Trophoblast cell (in vitro differentiated cells and primary cell): Measurements from ENCODE around the gene ALX1. TPM values are rescaled to one million over a fixed set of nuclear protein-coding genes. Genes with fewer than 3 reads are reported as not detected.

Source experiments
- DNase-seq, 2 donors: peaks; one replicate each; pipeline ENCODE4 v3.0.0-alpha.2; 2016
- H2AFZ ChIP-seq: 2 replicates; pipeline ENCODE4 v1.6.1; 2013; ENCODE audit warnings: low read length, moderate library complexity, mild to moderate bottlenecking; ENCODE audit not compliant: insufficient read depth, poor library complexity
- H2AK5ac ChIP-seq: 2 replicates; pipeline ENCODE4 v1.6.1; 2013; ENCODE audit warnings: mild to moderate bottlenecking, low read length
- H2BK120ac ChIP-seq: 2 replicates; pipeline ENCODE4 v1.6.1; 2013; ENCODE audit warnings: low read length, mild to moderate bottlenecking, moderate library complexity; ENCODE audit not compliant: insufficient read depth, poor library complexity
- H2BK12ac ChIP-seq: 2 replicates; pipeline ENCODE4 v1.6.1; 2013; ENCODE audit warnings: mild to moderate bottlenecking, low read length, moderate library complexity
- H2BK5ac ChIP-seq: 2 replicates; pipeline ENCODE4 v1.6.1; 2013; ENCODE audit warnings: low read length, low read depth, moderate library complexity, mild to moderate bottlenecking; ENCODE audit not compliant: poor library complexity
- H3K14ac ChIP-seq: 2 replicates; pipeline ENCODE4 v1.6.1; 2013; ENCODE audit warnings: mild to moderate bottlenecking, low read length
- H3K18ac ChIP-seq: 2 replicates; pipeline ENCODE4 v1.6.1; 2013; ENCODE audit warnings: mild to moderate bottlenecking, low read length
- H3K23ac ChIP-seq: 2 replicates; pipeline ENCODE4 v1.6.1; 2013; ENCODE audit warnings: low read length
- H3K27ac ChIP-seq: 2 replicates; pipeline ENCODE4 v1.5.1; 2013; ENCODE audit warnings: low read depth, mild to moderate bottlenecking, inconsistent platforms, low read length, moderate library complexity
- H3K27me3 ChIP-seq: 2 replicates; pipeline ENCODE4 v1.6.1; 2013; ENCODE audit warnings: inconsistent platforms, mild to moderate bottlenecking, low read length, moderate library complexity; ENCODE audit not compliant: insufficient read depth
- H3K36me3 ChIP-seq, 2 experiments: 1 replicate in 1 of 2; 2 replicates in 1 of 2; pipeline ENCODE4 v1.6.1; 2013; ENCODE audit warnings: low read length in 2 of 2, mild to moderate bottlenecking in 2 of 2, moderate library complexity in 1 of 2; ENCODE audit not compliant: insufficient read depth in 2 of 2, control insufficient read depth in 1 of 2
- H3K4ac ChIP-seq: 2 replicates; pipeline ENCODE4 v1.6.1; 2013; ENCODE audit warnings: low read depth, mild to moderate bottlenecking, low read length, moderate library complexity
- H3K4me1 ChIP-seq, 2 experiments: 1 replicate in 1 of 2; 2 replicates in 1 of 2; pipeline ENCODE4 v1.6.1; 2013; ENCODE audit warnings: low read length in 2 of 2, mild to moderate bottlenecking in 2 of 2, moderate library complexity in 1 of 2; ENCODE audit not compliant: insufficient read depth in 2 of 2, control insufficient read depth in 1 of 2
- H3K4me2 ChIP-seq: 2 replicates; pipeline ENCODE4 v1.6.1; 2013; ENCODE audit warnings: inconsistent platforms, mild to moderate bottlenecking, low read length, moderate library complexity
- H3K4me3 ChIP-seq: 2 replicates; pipeline ENCODE4 v1.5.1; 2013; ENCODE audit warnings: mild to moderate bottlenecking, low read depth, low read length, inconsistent platforms
- H3K79me1 ChIP-seq: one replicate; pipeline ENCODE4 v1.6.1; 2013; ENCODE audit warnings: low read length
- H3K79me2 ChIP-seq: 2 replicates; pipeline ENCODE4 v1.6.1; 2013; ENCODE audit warnings: low read length, mild to moderate bottlenecking; ENCODE audit not compliant: control insufficient read depth, insufficient read depth, poor library complexity
- H3K9ac ChIP-seq: 2 replicates; pipeline ENCODE4 v1.6.1; 2013; ENCODE audit warnings: mild to moderate bottlenecking, low read length
- H3K9me3 ChIP-seq: 2 replicates; pipeline ENCODE4 v1.6.1; 2013; ENCODE audit warnings: low read depth, mild to moderate bottlenecking, control low read depth, inconsistent platforms, low read length; ENCODE audit not compliant: insufficient read depth
- H4K12ac ChIP-seq: 2 replicates; pipeline ENCODE4 v1.6.1; 2013; ENCODE audit warnings: low read depth, mild to moderate bottlenecking, low read length, moderate library complexity
- H4K8ac ChIP-seq: 2 replicates; pipeline ENCODE4 v1.6.1; 2013; ENCODE audit warnings: low read depth, mild to moderate bottlenecking, low read length, moderate library complexity
- H4K91ac ChIP-seq: one replicate; pipeline ENCODE4 v1.6.1; 2013; ENCODE audit warnings: low read depth, mild to moderate bottlenecking, low read length, moderate library complexity
- whole genome bisulfite sequencing: extraction: QIAGEN DNeasy Blood & Tissue Kit; methylation state at CpG from one replicate; pipeline ENCODE4 v1.1.7; 2013; ENCODE audit warnings: missing lambda C conversion rate; ENCODE audit not compliant: insufficient read length, insufficient coverage; ENCODE audit errors: extremely low coverage; 5-methylcytosine and 5-hydroxymethylcytosine counted together
- polyA plus RNA-seq: library from polyadenylated mRNA; stranded (reverse); fragments of 200-250 nt; gene quantifications from 2 replicates; pipeline ENCODE4 v1.2.3, GENCODE V29; 2013

The ALX1 gene
- polyA plus RNA-seq, result 0.38 and 0.42 TPM in 2 replicates

GRCh38 chr12:85280165-85280983 is at the start of gene ALX1:
Gene ALX1 (plus strand): TSS chr12:85280220. CDS start chr12:85280262, 42 bp downstream.
- Histone ChIP-seq H3K27me3 (peaks cover 36% of the 10 kb centered on the region), H3K4me2 (peak within 1 kb of the TSS; percentile 81), H3K4ac (no peak within 1 kb of the TSS)

DNA sequence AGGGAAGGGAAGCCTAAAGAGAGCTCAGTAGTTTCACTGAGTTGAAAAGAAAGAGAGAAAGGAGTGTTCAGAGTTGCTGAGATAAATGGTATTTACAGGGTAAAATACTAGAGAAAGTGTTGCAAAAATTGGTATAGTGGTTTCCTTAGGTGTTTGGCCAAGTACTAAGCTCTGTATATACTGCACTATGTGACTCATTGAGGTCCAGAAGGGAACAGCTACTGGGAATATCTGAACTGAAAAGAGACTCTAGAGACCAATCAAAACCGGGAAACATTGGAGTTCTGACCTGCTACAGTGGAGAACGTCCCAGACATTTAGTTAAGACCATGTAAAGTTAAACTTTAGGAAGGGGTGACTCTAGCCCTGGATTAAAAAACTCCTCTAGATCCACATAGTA is 42.7 kb upstream of the ALX1 start:
- Histone ChIP-seq H3K4me2 (no peak overlapping the region), H3K4ac (no peak overlapping the region), H4K91ac (no peak overlapping the region), H2BK5ac (no peak overlapping the region), H3K14ac (no peak overlapping the region), H2BK12ac (no peak overlapping the region), H4K12ac (no peak overlapping the region), H3K23ac (no peak overlapping the region), H3K36me3 (no peaks in the 10 kb centered on the region), H3K9ac (no peak overlapping the region), H3K4me1 (no peaks in the 10 kb centered on the region), H3K79me1 (no peaks in the 10 kb centered on the region), H2BK120ac (no peak overlapping the region), H3K9me3 (no peaks in the 10 kb centered on the region), H3K27me3 (no peaks in the 10 kb centered on the region), H4K8ac (no peak overlapping the region), H2AK5ac (no peak overlapping the region), H3K79me2 (no peaks in the 10 kb centered on the region), H2AFZ (no peak overlapping the region), H3K18ac (no peak overlapping the region), H3K4me3 (no peak overlapping the region), H3K27ac (no peak overlapping the region)
- no CpG with 5 or more reads among the region's 2 CpGs for WGBS
- DNase-seq, result no peak

More at GRCh38 chr12:85280165-85280983, at the start of gene ALX1:
- Histone ChIP-seq H3K36me3 (no peaks in the 10 kb centered on the region), H4K12ac (no peak within 1 kb of the TSS), H3K14ac (no peak within 1 kb of the TSS), H2AFZ (peak within 1 kb of the TSS; percentile 83), H2AK5ac (no peak within 1 kb of the TSS), H2BK120ac (no peak within 1 kb of the TSS), H3K4me3 (peak within 1 kb of the TSS; percentile 65), H3K18ac (no peak within 1 kb of the TSS), H3K79me1 (no peaks in the 10 kb centered on the region), H4K8ac (peak within 1 kb of the TSS; percentile 41), H3K79me2 (no peaks in the 10 kb centered on the region), H3K9ac (peak within 1 kb of the TSS; percentile 24), H2BK5ac (no peak within 1 kb of the TSS), H4K91ac (no peak within 1 kb of the TSS), H3K27ac (no peak within 1 kb of the TSS), H2BK12ac (no peak within 1 kb of the TSS), H3K9me3 (peaks cover 1% of the 10 kb centered on the region), H3K23ac (no peak within 1 kb of the TSS), H3K4me1 (peaks cover 0 to 5% of the 10 kb centered on the region in 2 experiments)
- no CpG with 5 or more reads among the region's 49 CpGs for WGBS
- peak; percentile 4 to 32 for DNase-seq

DNA sequence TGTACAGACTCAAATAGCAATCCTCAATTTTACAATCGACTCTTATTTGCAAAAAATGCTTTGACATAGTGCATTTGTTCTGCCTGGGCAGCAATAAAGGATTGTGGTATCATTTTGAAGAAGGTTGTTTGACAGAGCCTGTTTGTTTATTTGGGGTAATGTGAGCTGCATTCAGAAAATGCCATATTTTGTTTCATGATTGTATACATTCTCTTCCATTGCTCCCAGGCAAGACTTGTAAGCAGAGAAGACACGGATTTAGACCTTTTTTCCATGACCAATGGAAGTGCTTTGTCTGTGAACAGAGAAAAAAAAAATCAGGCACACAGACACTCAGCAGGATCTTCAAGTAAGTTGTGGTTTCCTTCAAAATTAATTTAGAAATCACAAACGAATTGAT is 35.5 kb upstream of the ALX1 start:
- DNase-seq, result no peak
- no peak overlapping the region for H3K18ac ChIP-seq
- H3K4me2 ChIP-seq, result no peak overlapping the region
- H3K4me1 ChIP-seq, result no peaks in the 10 kb centered on the region
- H4K91ac ChIP-seq, result no peak overlapping the region
- no peak overlapping the region for H2AFZ ChIP-seq
- no CpG with 5 or more reads among the region's 3 CpGs for WGBS
- no peak overlapping the region for H3K14ac ChIP-seq
- H2BK5ac ChIP-seq, result no peak overlapping the region
- H3K9me3 ChIP-seq, result no peaks in the 10 kb centered on the region
- H4K12ac ChIP-seq, result no peak overlapping the region
- H3K4ac ChIP-seq, result no peak overlapping the region
- no peak overlapping the region for H2BK12ac ChIP-seq
- no peaks in the 10 kb centered on the region for H3K36me3 ChIP-seq
- H3K27me3 ChIP-seq, result no peaks in the 10 kb centered on the region
- no peaks in the 10 kb centered on the region for H3K79me1 ChIP-seq
- no peak overlapping the region for H3K27ac ChIP-seq
- H3K23ac ChIP-seq, result no peak overlapping the region
- no peak overlapping the region for H2AK5ac ChIP-seq
- H4K8ac ChIP-seq, result no peak overlapping the region
- no peak overlapping the region for H3K4me3 ChIP-seq
- H3K79me2 ChIP-seq, result no peaks in the 10 kb centered on the region
- no peak overlapping the region for H2BK120ac ChIP-seq
- H3K9ac ChIP-seq, result no peak overlapping the region

- H2BK120ac ChIP-seq, result no peak overlapping the region
- H4K91ac ChIP-seq, result no peak overlapping the region
- no peak overlapping the region for H3K9ac ChIP-seq
- H4K12ac ChIP-seq, result no peak overlapping the region
- no peaks in the 10 kb centered on the region for H3K9me3 ChIP-seq
- no peaks in the 10 kb centered on the region for H3K4me1 ChIP-seq
- H3K18ac ChIP-seq, result no peak overlapping the region
- no peak overlapping the region for H2BK5ac ChIP-seq
- H2AK5ac ChIP-seq, result no peak overlapping the region
- no peaks in the 10 kb centered on the region for H3K79me1 ChIP-seq
- H3K4ac ChIP-seq, result no peak overlapping the region
- DNase-seq, result no peak
- WGBS, result no CpG with 5 or more reads among the region's 4 CpGs
- no peaks in the 10 kb centered on the region for H3K36me3 ChIP-seq
- H2AFZ ChIP-seq, result no peak overlapping the region
- no peak overlapping the region for H2BK12ac ChIP-seq
- H3K27me3 ChIP-seq, result no peaks in the 10 kb centered on the region
- H4K8ac ChIP-seq, result no peak overlapping the region
- H3K4me2 ChIP-seq, result no peak overlapping the region
- no peak overlapping the region for H3K23ac ChIP-seq
- no peaks in the 10 kb centered on the region for H3K79me2 ChIP-seq
- H3K27ac ChIP-seq, result no peak overlapping the region
- no peak overlapping the region for H3K4me3 ChIP-seq
- no peak overlapping the region for H3K14ac ChIP-seq
Measured at GRCh38 chr12:85253853-85254252, 26.2 kb upstream of the ALX1 start.
